SU-DHL-6 (cell line): ENCODE measurements around the gene AGFG2.

Experiments
- H2AFZ ChIP-seq: fragments of 200-600 bp; sonication (generic); 2 replicates; pipeline ENCODE4 v1.6.1; 2014; ENCODE audit warnings: low read depth, mild to moderate bottlenecking, moderate library complexity, mixed read lengths, antibody characterized with exemption, low read length; ENCODE audit not compliant: severe bottlenecking
- H3F3A ChIP-seq: fragments of 200-600 bp; shearing (Covaris generic); 2 replicates; pipeline ENCODE4 v1.6.0; 2016; ENCODE audit warnings: antibody characterized with exemption, mild to moderate bottlenecking; ENCODE audit not compliant: insufficient read depth
- H3K27ac ChIP-seq: fragments of 200-600 bp; sonication (generic); 2 replicates; pipeline ENCODE4 v1.5.1; 2016; ENCODE audit warnings: low read depth, mild to moderate bottlenecking, low read length, moderate library complexity, mixed read lengths
- H3K27me3 ChIP-seq: fragments of 200-600 bp; sonication (generic), shearing (Covaris generic); 2 replicates; pipeline ENCODE4 v1.6.0; 2014; ENCODE audit warnings: mild to moderate bottlenecking, low read length
- H3K36me3 ChIP-seq: fragments of 200-600 bp; sonication (generic); 2 replicates; pipeline ENCODE4 v1.6.1; 2014; ENCODE audit warnings: mild to moderate bottlenecking, low read length, mixed read lengths
- H3K4me2 ChIP-seq: fragments of 300-600, 200-600 bp; shearing (Covaris generic), sonication (generic); 2 replicates; pipeline ENCODE4 v1.6.0; 2014; ENCODE audit warnings: low read length, low read depth, mild to moderate bottlenecking; ENCODE audit not compliant: poor library complexity, severe bottlenecking
- H3K4me3 ChIP-seq: fragments of 200-600 bp; sonication (generic); 2 replicates; pipeline ENCODE4 v1.5.1; 2014; ENCODE audit warnings: antibody characterized with exemption, low read length, mild to moderate bottlenecking, mixed read lengths; ENCODE audit not compliant: insufficient read depth, poor library complexity, severe bottlenecking
- H3K79me2 ChIP-seq: fragments of 200-600 bp; sonication (generic); 2 replicates; pipeline ENCODE4 v1.6.1; 2014; ENCODE audit warnings: mild to moderate bottlenecking, low read length, moderate library complexity; ENCODE audit not compliant: insufficient read depth
- H3K9ac ChIP-seq: fragments of 200-600 bp; sonication (generic); 2 replicates; pipeline ENCODE4 v1.7.0; 2014; ENCODE audit warnings: mild to moderate bottlenecking, low read length
- H3K9me2 ChIP-seq: fragments of 200-600 bp; sonication (generic); replicated peaks from 2 replicates; pipeline ENCODE4 v1.6.1; 2014; ENCODE audit warnings: low read length; ENCODE audit not compliant: insufficient read depth
- H3K9me3 ChIP-seq: fragments of 200-600 bp; sonication (generic); 2 replicates; pipeline ENCODE4 v1.6.1; 2014; ENCODE audit warnings: low read length, mixed read lengths; ENCODE audit not compliant: insufficient read depth
- H4K20me1 ChIP-seq: fragments of 200-600 bp; sonication (generic); 2 replicates; pipeline ENCODE4 v1.6.1; 2014; ENCODE audit warnings: low read depth, mild to moderate bottlenecking, antibody characterized with exemption, low read length, moderate library complexity, mixed read lengths
- CTCF ChIP-seq: fragments of 200-600 bp; sonication (generic); IDR thresholded peaks from one replicate; pipeline ENCODE4 v1.5.1; 2017; ENCODE audit warnings: antibody characterized with exemption, mild to moderate bottlenecking, low read length, moderate library complexity; ENCODE audit not compliant: insufficient read depth, poor library complexity, severe bottlenecking
- EZH2phosphoT487 ChIP-seq: fragments of 200-600 bp; sonication (generic), shearing (Covaris generic); conservative IDR thresholded peaks from 2 replicates; pipeline ENCODE4 v1.6.1; 2018; ENCODE audit warnings: mild to moderate bottlenecking, antibody characterized with exemption, low read length, moderate library complexity, mixed read lengths

AGFG2 gene

GRCh38 chr7:100577507-100577906 lies 38.5 kb downstream of the AGFG2 start:
- TF ChIP-seq CTCF = no peak
- TF ChIP-seq EZH2phosphoT487 = no peak
- Histone ChIP-seq H3K9me2 (no peaks in the 10 kb centered on the region), H3K9ac (no peak overlapping the region), H2AFZ (no peak overlapping the region), H3K4me2 (no peak overlapping the region), H4K20me1 (no peaks in the 10 kb centered on the region), H3K36me3 (no peaks in the 10 kb centered on the region), H3K79me2 (no peaks in the 10 kb centered on the region), H3K27ac (no peak overlapping the region), H3K4me3 (no peak overlapping the region), H3F3A (no peaks in the 10 kb centered on the region), H3K27me3 (no peaks in the 10 kb centered on the region), H3K9me3 (no peaks in the 10 kb centered on the region)

GRCh38 chr7:100578246-100579183 lies 39.5 kb downstream of the AGFG2 start:
- H3K9me2 ChIP-seq = no peaks in the 10 kb centered on the region
- 0 out of 2 replicates have a peak, but pooled peaks cover 5% of the 10 kb centered on the region for H3K79me2 ChIP-seq
- no peaks in the 10 kb centered on the region for H3K27me3 ChIP-seq
- H3K4me3 ChIP-seq = no peak overlapping the region
- peaks cover 4% of the 10 kb centered on the region; the same call in 1 of the 2 replicates for H3F3A ChIP-seq
- H4K20me1 ChIP-seq = no peaks in the 10 kb centered on the region
- TF ChIP-seq CTCF = no peak
- no peak for TF ChIP-seq EZH2phosphoT487
- no peak overlapping the region for H3K4me2 ChIP-seq
- no peak overlapping the region for H2AFZ ChIP-seq
- H3K9me3 ChIP-seq = no peaks in the 10 kb centered on the region
- no peaks in the 10 kb centered on the region for H3K36me3 ChIP-seq
- no peak overlapping the region for H3K27ac ChIP-seq
- no peak overlapping the region for H3K9ac ChIP-seq

- H3K4me2 ChIP-seq = no peak overlapping the region
- H3K79me2 ChIP-seq = peaks cover 19% of the 10 kb centered on the region
- H3K9me3 ChIP-seq = no peaks in the 10 kb centered on the region
- no peak overlapping the region for H3K4me3 ChIP-seq
- H3K36me3 ChIP-seq = no peaks in the 10 kb centered on the region
- no peak overlapping the region for H3K9ac ChIP-seq
- no peaks in the 10 kb centered on the region for H4K20me1 ChIP-seq
- no peaks in the 10 kb centered on the region for H3K9me2 ChIP-seq
- H3F3A ChIP-seq = peaks cover 9% of the 10 kb centered on the region; the same call in 1 of the 2 replicates
- H2AFZ ChIP-seq = no peak overlapping the region
- TF ChIP-seq EZH2phosphoT487 (no peak), CTCF (no peak)
- H3K27ac ChIP-seq = no peak overlapping the region
- no peaks in the 10 kb centered on the region for H3K27me3 ChIP-seq
Measured at GRCh38 chr7:100580466-100581283, 41.7 kb downstream of the AGFG2 start.
